Omental fat pad (tissue), 4 donors: Measurements from ENCODE around the gene DNPEP. TPM values are rescaled to one million over a fixed set of nuclear protein-coding genes. Genes with fewer than 3 reads are reported as not detected.

Experiments
- ATAC-seq: fragments of 150-250 bp; one replicate; pipeline ENCODE4 v1.9.1; 2016; ENCODE audit warnings: mild to moderate bottlenecking, moderate library complexity; ENCODE audit not compliant: low FRiP score
- DNase-seq: peaks from one replicate; pipeline ENCODE4 v3.0.0-alpha.2; 2019; ENCODE audit warnings: low spot score
- CTCF ChIP-seq, 3 donors: fragments of 450-650 bp; IDR thresholded peaks; one replicate each; pipeline ENCODE4 v1.5.1; 2016 to 2017; ENCODE audit warnings: antibody characterized with exemption in 3 of 3, mild to moderate bottlenecking in 3 of 3, moderate library complexity in 2 of 3
- total RNA-seq, 4 donors: library from RNA; depleted of rRNA; stranded (reverse); fragments of >200 nt; gene quantifications; one replicate each; pipeline ENCODE4 v1.1.0, GENCODE V29; 2016

The DNPEP gene
- total RNA-seq, 4 donors from 2014 or later: 58.4 to 97.4 (median 85.7) TPM

- peak; percentile 97 for ATAC-seq
- no peak for TF ChIP-seq CTCF (IDR thresholded peaks at IDR 0.05)
- DNase-seq: no peak
Measured at GRCh38 chr2:219362524-219363164, 25.1 kb downstream of the DNPEP start.

GRCh38 chr2:219362072-219362471, 25.6 kb downstream of the DNPEP start:
- no peak for DNase-seq
- no peak for TF ChIP-seq CTCF (IDR thresholded peaks at IDR 0.05)
- no peak for ATAC-seq

GRCh38 chr2:219358170-219359075, 29.3 kb downstream of the DNPEP start:
- no peak for TF ChIP-seq CTCF (IDR thresholded peaks at IDR 0.05)
- DNase-seq (no peak), ATAC-seq (no peak)

GRCh38 chr2:219356834-219357233, 30.9 kb downstream of the DNPEP start:
- DNase-seq (no peak), ATAC-seq (no peak)
- no peak for TF ChIP-seq CTCF (IDR thresholded peaks at IDR 0.05)

- no peak for TF ChIP-seq CTCF (IDR thresholded peaks at IDR 0.05)
- ATAC-seq (no peak), DNase-seq (no peak)
Measured at GRCh38 chr2:219354582-219354981, 33.1 kb downstream of the DNPEP start.

- DNase-seq (no peak), ATAC-seq (no peak)
- TF ChIP-seq CTCF (IDR thresholded peaks at IDR 0.05): no peak
Measured at GRCh38 chr2:219353129-219353528, 34.6 kb downstream of the DNPEP start.
